GM20431 (cell line): Measurements from ENCODE around the gene NSUN2.

ENCODE experiments used
- in situ Hi-C: fragments of 300-500 bp; cut with MseI, MboI; formaldehyde crosslinking; loops from one replicate; pipeline ENCODE4 v1.15.0; 2020; ENCODE audit warnings: low sequenced_read_pairs; ENCODE audit not compliant: unreplicated experiment

Gene NSUN2

DNA sequence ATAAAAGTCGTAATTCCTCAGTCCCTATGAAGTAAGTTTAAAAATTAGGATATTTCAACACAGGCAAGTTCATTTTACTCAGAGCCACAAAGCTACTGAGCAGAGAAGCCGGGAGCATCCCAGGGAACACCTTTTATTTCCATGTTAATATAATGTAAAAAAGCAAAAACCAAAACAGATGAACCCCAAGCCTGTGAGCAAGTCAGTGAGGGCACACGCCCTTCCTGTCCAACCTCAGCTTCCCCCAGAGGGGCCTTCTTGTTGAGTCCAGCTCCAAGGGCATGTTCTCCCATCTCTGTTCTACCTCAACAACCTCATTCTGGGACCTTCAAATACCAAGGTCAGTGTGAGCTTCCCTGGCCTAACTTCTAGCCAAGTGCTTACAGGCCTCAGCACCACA lies 24.8 kb downstream of the NSUN2 start:
- in situ Hi-C loops: no loop called here

DNA sequence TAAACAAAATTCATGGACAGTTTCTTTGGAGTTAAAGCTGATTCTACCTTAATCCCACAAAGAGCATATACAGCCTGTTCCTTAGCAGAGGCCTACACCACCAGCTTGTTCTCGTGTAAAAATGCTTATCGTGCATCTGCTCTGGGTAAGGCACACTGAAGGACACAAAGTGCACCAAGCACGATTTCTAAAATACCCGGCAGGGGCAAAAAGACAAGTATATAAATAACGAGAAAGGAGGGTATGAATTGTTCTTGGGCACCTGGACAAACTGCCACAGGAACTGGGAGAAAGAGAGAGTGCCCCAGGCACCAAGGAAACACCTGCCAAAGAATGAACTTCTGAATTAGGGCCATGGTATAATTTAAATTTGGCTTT lies 25.3 kb downstream of the NSUN2 start:
- in situ Hi-C loops: no loop called here

DNA sequence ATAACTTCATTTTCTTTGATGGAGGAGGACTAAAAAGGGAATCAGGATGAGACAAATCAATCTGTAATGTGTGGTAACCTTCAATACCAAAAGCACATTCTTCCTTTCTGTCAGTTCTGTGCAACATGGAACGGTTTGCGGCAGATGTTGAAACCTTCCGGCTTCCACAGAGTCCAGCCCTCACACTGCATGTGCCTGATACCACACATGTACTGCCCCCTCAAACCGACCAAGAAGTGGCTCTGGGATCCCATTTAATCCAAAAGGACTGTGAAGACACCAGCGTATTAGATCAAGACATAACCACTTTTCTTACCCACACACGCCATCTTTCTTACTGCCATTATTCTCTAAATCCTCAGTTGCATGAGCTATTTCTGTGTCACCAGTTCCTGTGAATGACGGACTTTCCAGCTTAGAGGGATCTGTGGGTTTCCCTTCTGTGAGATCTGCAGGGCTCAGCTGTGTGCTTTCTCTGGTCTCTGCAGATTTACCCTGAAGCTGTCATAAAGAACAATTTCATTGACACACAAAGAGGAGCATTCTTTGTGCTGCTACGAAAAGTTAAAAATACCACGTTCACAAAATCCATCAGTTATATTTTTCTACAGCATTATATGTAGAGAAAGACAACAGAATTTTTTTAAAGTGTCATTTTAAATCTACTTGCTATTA lies 25.8 kb downstream of the NSUN2 start:
- in situ Hi-C loops: no loop called here

DNA sequence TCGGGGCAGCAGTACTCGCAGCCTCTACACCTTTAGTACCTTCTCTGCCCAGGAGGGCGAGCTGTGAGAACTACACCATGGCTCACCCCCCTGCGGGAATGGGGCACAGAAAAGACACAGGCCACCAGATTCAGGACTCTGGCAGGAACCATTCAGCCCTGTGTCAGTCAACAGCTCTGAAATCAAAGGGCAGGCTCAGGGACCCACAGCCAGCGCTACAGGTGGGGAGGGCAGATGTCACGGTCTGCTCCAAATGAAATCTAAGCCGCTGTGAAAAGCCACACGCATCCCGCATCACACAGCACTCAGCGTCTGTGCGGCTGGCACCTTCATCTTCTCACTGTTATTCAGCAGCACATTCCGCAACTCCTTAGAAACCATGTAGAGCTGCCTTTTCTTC lies 27.9 kb downstream of the NSUN2 start:
- in situ Hi-C loops: no loop called here

DNA sequence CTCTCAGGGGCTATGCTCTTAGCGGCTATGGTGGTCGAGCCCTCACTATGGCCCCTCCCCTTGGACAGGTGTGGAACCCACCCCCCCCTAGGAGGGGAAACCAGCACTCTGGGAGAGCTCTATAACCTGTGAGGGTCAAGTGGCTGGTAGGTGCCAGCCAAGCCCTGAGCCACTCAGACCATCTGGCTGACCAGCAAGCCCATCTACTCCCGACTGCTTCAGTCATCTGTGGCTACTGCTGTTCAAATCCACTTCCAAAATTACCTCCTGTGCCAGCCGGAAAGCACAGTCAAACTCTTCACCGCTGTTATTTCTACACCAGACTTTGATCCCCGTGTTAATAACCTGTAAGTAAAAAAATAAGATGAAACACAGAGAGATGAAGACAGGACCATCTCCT lies 28.5 kb downstream of the NSUN2 start:
- in situ Hi-C loops: no loop called here

DNA sequence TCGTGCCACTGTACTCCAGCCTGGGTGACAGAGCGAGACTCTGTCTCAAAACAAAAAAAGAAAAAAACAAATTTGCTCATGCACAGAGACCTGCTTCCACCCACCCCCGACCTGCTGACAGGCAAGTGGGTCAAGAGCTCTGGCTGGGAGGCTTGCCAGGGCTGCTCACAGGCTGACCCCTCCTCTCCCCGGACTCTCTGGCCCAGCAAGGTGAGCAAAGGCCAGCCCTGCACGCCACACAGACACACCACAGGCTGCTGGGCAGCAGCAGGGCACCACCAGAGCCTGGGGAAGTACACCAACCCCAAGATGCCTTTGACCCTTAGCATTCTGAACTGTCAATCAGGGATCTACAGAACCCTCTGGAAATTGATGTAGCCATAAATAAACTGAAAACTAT lies 29.2 kb downstream of the NSUN2 start:
- in situ Hi-C loops: no loop called here

DNA sequence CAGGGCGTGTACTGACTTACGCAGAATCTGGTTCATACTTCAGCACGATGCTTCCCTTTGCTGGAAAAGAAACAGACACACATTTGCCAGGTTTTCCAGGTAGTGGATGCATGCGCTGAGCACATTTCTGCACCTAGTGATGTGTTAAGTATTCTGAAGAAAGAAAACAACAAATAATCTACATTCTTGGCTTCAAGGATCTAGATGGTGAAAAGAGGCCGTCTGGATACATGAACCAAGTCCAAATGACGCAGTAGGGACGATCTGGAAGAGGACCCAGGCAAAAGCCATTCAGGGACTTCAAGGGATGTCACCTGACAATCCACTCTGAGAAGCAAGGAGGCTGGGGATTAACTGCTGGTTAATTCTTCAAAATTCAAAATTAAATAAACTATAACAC lies 30.4 kb downstream of the NSUN2 start:
- in situ Hi-C loops: no loop called here

DNA sequence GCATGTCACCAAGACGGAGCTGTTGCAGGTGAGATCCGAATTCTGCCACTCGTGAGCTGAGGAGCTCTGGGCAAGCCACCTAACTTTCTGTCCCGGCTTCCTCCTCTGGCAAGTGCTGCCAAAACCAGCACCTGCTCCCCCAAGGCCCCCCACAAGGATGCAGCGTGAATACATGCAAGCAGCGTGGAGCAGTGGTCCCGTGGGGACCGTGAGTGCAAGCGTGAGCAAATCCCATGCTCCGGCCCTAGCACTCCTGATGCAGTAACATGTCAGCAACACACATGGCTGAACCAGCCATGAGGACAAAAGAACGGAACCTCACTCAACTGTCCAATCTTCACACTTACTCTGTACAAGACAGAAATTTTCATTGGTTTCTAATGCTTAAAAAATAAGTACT lies 31.0 kb downstream of the NSUN2 start:
- in situ Hi-C loops: no loop called here

DNA sequence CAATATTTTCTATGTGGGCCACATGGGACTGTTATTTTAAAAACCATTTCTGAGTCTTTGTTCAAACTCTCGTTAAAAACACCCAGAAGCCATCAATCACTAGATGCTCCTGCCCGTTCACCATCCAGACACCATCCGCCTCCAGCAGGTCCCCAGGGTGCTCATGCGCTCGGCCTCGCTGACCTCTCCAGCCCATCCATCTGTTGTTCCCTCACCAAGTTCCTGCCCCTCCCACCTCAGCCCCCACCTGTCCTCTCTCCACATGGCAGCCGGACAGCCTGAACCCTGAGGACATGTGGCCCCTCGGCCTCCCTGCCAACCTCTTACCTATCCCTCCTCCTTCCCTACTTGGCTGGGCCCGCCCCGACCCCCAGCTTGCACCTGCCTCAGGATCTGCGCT lies 31.6 kb downstream of the NSUN2 start:
- in situ Hi-C loops: no loop called here

DNA sequence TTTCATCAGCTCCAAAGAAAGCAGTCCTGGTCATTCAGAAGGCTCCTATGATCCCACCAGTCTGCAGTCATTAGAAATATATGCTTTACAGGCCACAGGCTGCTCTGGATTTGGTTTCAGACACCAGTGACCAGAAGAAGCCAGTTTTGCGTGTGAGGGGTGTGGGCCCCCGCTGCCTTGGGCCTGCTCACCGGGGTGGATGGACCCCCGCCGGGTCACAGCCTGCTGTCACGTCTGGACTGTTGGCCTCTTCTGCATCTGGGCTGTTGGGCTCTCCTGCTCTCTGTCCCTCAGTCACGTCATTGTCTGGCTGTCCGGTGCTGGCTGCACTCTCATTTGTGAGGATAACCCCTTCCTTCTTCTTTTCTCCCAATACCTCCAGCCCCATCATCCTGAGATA lies 33.1 kb downstream of the NSUN2 start:
- in situ Hi-C loops: no loop called here

DNA sequence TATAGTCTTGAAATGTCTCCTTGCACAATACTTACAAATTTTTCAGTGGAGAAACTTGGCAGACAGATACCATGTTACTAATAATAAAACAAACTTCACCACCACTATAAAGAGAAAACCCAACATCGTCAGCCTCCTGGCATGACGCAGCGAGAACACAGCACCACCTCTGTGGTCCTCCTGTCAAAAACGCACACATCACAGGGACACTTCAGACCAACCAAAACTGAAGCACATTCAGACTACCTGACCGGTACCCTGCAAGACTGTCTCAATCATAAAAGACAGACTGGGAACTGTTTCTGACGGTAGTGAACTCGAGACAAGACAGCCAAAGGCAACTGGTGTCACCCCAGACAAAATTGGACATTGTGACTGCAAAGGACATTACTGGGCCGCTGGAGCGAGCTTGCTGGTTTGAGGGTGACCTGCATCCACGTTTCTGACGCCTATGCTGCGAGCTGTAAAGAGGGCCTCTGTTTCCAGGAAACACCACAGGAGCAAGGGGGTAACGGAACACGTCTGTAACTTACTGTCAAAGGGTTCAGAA lies 34.4 kb downstream of the NSUN2 start:
- in situ Hi-C loops: no loop called here

DNA sequence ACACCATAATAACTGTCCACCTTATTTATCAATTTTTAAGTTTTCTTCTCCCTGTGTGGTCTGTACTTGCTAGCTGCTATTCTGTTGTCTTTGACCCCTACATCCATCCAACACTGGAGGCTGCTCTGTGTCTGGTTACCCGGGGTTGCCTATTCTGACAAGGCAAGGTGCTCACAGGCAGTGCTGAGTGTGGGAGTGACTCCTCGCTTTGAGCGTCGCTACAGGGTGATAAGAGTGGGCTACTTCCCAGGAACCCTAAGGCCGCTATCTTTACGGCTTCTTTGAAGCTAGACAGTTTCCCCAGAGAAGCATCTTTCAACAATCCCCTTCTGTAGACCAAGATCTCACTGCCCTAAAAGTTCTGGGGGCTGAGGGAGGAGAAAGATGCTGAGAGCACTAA lies 35.3 kb downstream of the NSUN2 start:
- in situ Hi-C loops: no loop called here

DNA sequence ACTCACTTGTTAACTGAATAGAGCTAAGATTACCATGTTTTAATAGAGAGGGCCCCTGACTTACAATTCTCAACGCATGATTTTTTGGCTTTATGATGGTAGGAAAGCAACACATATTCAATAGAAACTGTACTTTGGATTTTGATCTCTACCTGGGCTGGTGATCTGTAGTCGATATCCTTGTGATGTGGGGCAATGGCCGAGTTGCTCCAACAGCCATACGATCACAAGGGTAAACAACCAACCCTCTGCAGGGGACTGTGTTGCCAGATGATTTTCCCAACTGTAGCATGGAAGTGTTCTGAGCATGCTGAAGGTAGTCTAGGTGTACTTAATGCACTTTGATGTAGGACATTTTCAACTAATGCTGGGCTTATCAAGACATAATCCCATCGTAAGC lies 36.5 kb downstream of the NSUN2 start:
- in situ Hi-C loops: no loop called here

DNA sequence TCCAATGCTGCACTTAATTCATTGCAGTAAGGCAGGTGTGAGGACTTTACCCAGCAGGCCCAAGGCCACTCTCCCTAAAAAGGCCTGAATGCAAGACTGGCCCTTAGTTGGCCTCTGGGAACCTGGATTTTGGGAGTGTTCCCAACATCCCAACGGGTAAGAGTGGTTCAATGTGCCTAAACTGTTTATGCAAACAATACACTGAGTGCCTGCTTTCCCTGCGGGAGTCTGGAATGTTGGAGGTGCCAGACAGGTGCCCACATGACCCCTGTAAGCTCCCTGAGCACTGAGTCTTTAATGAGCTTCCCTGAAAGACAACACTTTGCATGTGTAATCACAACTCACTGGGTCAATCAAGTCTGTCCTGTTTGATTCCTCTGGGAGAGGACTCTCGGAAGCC lies 37.4 kb downstream of the NSUN2 start:
- in situ Hi-C loops: no loop called here

DNA sequence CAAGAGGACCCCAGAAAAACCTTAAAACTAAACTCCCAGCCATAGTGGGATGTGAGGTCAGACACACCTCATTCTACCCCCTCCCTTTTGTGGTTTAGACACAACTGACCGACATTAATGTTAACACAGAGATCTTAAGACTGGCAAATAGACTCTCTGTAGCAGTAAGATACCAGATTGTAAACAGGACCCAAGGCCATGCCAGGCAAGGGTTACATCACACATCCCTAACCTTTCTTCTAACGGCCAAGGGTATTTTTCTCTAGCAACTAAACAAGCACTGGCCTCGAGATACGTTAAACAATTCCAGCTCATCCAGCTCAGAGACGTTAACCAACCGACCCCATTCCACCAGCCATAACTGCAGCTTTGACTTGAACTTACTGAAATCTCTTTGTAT lies 38.8 kb downstream of the NSUN2 start:
- in situ Hi-C loops: no loop called here

DNA sequence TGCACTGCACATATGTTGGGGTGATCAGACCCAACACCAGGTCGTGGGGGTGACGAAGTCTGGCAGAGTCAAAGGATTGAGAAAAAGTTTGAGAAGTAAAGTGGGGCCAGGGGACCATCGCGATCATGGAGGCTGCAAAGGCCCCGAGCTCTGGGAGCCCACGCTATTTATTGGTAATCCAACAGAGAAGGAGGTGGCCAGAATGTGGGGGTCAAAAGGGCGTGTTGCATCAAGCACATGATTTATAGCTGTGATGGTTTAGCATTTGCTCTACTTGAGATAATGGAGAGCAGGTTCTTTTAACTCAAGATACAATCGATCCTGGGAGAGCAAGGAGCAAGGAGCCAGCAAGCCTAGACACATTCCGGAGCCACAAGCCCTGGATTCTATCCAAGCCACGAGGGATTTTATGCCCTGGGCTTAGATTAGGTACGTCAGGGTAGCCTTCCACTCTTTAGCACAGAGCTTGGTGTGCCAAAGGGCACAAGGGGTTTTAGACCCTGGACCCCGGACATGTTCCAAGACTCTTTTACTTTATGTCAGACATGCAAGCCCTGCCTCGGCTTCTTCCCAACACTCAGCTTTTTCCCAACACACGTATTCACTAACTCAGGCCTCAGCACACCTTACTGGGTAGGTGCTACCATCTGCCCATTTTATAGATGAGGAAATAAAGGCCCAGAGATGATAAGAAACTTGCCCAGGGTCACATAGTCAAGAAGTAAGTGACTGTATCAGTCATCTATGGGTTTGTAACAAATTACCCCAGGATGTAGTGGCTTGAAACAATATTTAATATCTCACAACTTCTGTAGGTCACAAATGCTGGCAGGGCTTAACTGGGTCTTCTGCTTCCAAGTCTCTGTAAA lies 39.5 kb downstream of the NSUN2 start:
- in situ Hi-C loops: no loop called here

DNA sequence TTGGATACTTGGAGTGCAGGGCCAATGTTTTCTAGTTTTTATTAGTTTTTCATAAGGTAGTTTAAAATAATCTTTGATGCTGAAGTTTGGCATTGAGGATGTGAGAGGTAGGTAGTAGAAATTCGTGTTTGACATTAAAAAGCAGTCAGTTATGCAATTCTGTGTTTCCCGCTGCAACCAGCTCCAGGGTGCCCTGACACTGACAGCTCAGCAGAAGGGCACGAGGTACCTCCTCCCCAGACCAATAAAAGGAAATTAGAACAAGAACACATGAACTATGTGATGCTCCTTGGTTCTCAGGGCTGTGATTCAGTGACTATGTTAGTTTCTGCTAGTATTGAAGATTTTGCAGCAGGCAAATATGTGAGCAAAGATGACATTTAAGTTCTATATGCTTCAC lies 40.2 kb downstream of the NSUN2 start:
- in situ Hi-C loops: no loop called here

DNA sequence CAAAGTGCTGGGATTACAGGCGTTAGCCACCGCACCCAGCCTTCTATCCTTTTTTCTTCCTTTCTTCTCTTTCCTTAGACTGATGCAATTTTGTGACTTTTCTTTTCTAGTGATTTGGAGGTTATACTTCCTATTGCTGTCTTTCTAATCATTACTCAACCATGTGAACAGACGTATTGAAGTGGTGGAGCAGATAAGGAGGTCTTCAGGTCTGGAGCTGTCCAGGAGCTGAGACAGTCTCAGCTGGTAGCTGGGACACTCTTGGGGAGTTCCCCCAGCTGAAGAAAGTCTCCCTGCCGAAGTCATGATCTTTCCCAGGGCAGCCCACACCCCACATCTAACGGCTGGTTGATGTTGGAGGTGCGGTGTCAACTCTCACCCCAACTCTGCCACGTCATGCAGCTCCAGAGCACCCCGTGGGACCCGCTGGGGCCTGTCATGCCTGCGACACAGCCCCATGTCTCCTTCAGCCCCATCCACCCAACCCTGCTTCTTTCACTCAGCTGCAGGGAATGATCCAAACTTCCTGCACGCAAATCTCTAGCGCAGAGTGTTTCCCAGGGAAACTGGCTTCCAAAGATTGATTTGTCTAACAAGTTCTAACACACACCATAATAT lies 41.1 kb downstream of the NSUN2 start:
- in situ Hi-C loops: no loop called here

DNA sequence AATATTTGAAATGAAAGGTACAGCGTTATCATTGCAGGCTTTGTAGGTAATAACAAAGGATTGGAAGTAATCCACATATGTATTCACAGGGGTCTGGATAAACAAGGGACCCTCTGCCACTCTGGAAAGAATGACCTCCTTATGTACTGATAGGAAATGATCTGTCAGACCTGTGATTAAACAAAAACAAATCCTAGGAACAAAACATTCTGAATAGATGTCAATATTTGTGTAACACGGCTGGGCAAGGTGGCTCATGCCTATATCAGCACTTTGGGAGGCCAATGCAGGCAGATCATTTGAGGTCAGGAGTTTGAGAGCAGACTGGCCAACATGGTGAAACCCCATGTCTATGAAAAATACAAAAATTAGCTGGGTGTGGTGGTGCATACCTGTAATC lies 42.3 kb downstream of the NSUN2 start:
- in situ Hi-C loops: no loop called here

DNA sequence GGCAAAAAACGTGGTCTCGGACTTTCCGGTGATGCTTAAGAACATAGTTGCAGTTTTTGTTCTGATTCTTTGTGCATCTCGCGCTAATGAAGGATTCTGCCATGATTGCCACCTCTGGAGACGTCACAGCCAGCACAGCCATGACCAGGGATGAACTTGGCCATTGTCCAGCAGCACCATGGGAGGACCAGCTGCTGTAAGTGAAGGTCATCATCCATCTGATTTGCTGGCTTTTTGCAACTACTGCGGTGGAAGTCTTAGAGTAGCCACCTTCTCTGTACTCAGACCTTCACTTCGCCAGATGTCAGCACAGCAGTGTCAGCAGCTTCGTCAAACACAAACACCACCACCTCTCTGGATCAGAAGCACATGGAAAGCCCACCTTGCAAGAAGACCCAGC lies 45.7 kb downstream of the NSUN2 start:
- in situ Hi-C loops: no loop called here

DNA sequence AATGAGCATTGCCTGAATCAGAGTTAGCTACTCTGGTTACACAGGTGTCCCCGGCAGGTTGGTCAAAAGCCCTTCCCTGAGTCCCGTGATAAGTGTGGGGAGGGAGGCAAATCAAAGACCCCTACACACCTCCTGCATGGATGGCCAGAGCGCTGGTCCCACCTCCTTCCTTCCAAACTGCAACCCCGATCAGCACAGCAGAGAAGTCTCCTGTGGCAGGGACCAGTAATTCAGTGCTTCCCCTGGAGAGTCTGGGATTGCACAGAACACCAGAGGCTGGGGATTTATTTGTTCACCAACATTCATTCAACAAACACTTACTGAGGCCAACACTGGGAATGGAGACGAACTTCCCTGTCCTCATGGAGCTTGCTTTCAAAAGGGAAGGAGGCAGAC lies 46.2 kb downstream of the NSUN2 start:
- in situ Hi-C loops: no loop called here
